Measurements from ENCODE around the gene FRMD5.
"Not testable (repeated sequence)": the region's sequence is repeated elsewhere in the genome, so short reads cannot be mapped to it uniquely, and the experiment has no call there.

Gene FRMD5

DNA sequence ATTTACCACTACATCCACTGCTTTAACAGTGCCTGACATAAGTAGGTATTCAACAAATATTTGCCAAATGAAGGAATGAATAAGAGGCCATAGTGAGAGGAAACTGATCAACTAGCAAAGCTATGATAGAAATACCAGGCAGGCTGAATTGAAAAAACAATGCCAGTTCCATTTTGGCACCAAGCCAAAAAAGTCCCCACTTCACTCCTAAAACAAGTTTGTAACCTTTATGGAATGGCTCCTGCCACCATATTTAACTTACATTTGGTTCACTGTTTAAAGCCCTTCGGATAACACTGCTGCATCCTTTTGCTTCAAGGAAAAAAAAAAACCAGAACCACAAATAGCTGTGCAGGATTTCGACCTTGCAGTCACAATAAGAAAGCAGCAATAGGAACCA, 166.1 kb downstream of the FRMD5 start:
- Histone ChIP-seq H3K4me1 (ENCODE audit: insufficient read depth, low read length) (peaks cover 8% of the 10 kb centered on the region), H3K27me3 (ENCODE audit: insufficient read depth, low read length) (no peaks in the 10 kb centered on the region), H3K9ac (ENCODE audit: low read depth, low read length) (no peak overlapping the region; the same call in 1 of the 2 replicates), H3K27ac (ENCODE audit: low read length) (no peak overlapping the region), H3K36me3 (ENCODE audit: insufficient read depth, low read depth, low read length) (no peaks in the 10 kb centered on the region), H3K9me3 (ENCODE audit: insufficient read depth, low read depth, low read length) (no peaks in the 10 kb centered on the region), H3K4me3 (ENCODE audit: low read length) (no peak overlapping the region)

DNA sequence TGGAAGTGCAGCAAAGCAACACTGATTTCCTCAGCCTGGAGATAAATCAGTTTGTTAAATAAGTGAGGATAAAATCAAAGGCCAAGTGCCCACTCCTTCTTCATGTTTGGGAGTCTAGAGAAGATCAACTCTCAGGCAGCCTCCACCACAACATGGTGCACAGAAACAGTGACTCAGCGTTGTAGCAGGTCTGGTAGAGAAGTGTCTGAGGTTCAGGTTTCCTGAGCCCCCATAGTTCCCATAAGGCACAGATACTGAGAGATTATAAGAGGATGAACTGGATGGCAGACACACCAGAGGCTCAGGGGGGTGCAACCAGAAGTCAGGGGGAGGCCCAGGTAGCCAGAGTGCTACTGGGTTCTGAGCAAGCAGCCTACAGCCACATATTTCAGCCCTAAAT, 166.7 kb downstream of the FRMD5 start:
- Histone ChIP-seq H3K36me3 (ENCODE audit: insufficient read depth, low read depth, low read length) (no peaks in the 10 kb centered on the region), H3K27me3 (ENCODE audit: insufficient read depth, low read length) (no peaks in the 10 kb centered on the region), H3K27ac (ENCODE audit: low read length) (no peak overlapping the region), H3K4me3 (ENCODE audit: low read length) (no peak overlapping the region), H3K9me3 (ENCODE audit: insufficient read depth, low read depth, low read length) (no peaks in the 10 kb centered on the region), H3K4me1 (ENCODE audit: insufficient read depth, low read length) (peaks cover 8% of the 10 kb centered on the region), H3K9ac (ENCODE audit: low read depth, low read length) (no peak overlapping the region)

DNA sequence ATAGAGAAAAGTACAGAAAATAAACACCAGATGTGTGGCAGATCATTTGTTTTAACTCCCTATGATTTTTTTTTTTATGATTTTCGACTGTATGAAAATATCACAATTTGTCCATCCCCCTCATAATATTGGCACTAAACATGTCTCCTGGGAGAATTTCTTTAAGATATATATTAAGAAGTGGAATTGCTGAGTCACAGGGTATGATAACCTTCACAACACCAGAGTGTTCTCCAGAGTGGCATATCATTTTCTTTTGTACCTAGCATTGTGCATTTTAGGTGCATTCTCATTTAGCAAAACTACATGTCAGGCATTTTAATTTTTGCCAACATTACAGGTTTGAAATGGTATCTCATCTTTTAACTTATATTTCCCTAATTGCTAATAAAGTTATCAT, 170.9 kb downstream of the FRMD5 start:
- H3K4me3 ChIP-seq (ENCODE audit: low read length), result no peak overlapping the region
- 0 out of 2 replicates have a peak, but pooled peaks cover under 1% of the 10 kb centered on the region for H3K4me1 ChIP-seq (ENCODE audit: insufficient read depth, low read length)
- no peak overlapping the region for H3K27ac ChIP-seq (ENCODE audit: low read length)
- no peaks in the 10 kb centered on the region for H3K27me3 ChIP-seq (ENCODE audit: insufficient read depth, low read length)
- H3K9ac ChIP-seq (ENCODE audit: low read depth, low read length), result no peak overlapping the region
- H3K36me3 ChIP-seq (ENCODE audit: insufficient read depth, low read depth, low read length), result no peaks in the 10 kb centered on the region
- no peaks in the 10 kb centered on the region for H3K9me3 ChIP-seq (ENCODE audit: insufficient read depth, low read depth, low read length)

DNA sequence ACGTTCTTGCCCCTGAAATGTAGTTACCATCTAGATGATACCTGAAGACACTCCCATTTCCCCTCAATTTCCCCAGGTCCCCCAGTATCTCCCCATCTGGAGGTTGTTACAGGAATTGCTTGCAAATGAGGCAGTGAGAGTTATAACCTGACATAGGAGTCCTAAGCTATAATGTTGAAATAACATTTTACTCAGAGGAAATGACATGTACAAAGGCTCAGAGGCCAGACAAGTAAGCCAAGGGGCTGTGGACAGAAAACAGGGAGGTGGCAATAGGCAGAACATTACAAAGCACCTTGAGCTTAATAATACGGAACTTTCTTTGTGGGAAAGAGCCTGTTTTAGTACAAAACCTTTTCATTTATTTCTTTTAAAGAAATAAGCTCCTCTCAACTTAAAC, 171.9 kb downstream of the FRMD5 start:
- Histone ChIP-seq H3K36me3 (ENCODE audit: insufficient read depth, low read depth, low read length) (no peaks in the 10 kb centered on the region), H3K9ac (ENCODE audit: low read depth, low read length) (no peak overlapping the region), H3K4me1 (ENCODE audit: insufficient read depth, low read length) (no peaks in the 10 kb centered on the region), H3K9me3 (ENCODE audit: insufficient read depth, low read depth, low read length) (no peaks in the 10 kb centered on the region), H3K27me3 (ENCODE audit: insufficient read depth, low read length) (no peaks in the 10 kb centered on the region), H3K27ac (ENCODE audit: low read length) (no peak overlapping the region), H3K4me3 (ENCODE audit: low read length) (no peak overlapping the region)

DNA sequence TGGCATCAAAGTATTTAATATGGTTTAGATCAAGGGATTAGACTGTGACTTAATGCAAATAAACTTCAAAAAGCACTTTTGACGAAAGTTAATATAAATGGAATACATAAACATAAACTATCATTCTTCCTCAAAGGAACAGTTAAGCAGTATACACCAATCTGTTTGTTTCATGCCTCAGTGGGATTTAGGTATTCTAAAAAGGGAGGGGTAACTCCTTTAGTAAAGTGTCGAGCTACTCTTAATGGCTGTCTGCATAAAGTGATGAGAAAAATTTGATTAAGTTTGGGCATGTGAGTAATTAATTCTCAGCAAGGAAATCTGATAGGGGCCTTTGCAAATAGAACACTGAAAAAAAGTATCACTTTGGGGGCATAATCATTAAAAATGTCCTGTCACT, 176.9 kb downstream of the FRMD5 start:
- H3K4me1 ChIP-seq (ENCODE audit: insufficient read depth, low read length), result no peaks in the 10 kb centered on the region
- H3K4me3 ChIP-seq (ENCODE audit: low read length), result no peak overlapping the region
- H3K27ac ChIP-seq (ENCODE audit: low read length), result no peak overlapping the region
- H3K9me3 ChIP-seq (ENCODE audit: insufficient read depth, low read depth, low read length), result no peaks in the 10 kb centered on the region
- no peak overlapping the region for H3K9ac ChIP-seq (ENCODE audit: low read depth, low read length)
- no peaks in the 10 kb centered on the region for H3K27me3 ChIP-seq (ENCODE audit: insufficient read depth, low read length)
- no peaks in the 10 kb centered on the region for H3K36me3 ChIP-seq (ENCODE audit: insufficient read depth, low read depth, low read length)

DNA sequence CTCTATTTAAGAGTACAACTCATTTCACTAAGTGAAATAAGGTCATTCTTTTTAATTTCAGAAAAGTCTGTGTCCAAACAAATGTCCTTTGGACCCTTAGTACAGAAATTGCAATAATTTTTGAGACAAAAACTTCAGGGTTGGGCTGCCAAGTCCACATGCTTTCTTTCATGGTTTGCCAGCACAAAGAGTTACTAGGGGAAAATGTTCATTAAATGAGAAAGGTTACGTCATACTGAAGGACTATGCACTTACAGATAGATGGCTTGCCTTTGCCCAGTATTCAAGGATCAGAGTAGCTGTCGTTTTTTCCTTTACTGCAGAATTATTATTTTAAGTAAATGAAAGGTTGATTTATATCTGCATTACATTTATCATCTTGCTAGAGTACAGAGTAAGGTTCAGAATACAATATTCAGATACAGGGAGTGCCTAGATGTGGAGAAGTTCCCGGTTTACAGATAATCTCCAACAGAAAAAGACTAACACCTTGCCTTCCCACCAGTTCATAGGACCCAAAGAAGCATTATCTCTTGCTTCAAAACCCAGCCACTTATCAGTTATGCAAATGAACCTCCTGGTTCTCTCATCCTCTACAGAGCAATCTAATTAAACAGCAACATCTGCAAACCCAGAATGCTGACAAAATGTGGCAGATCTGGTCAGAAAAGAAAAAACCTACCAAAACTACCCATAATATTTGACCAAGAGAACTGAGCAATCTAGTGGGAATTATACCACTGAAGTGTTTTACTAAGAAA, 179.3 kb downstream of the FRMD5 start:
- Histone ChIP-seq H3K4me3 (ENCODE audit: low read length) (no peak overlapping the region), H3K27me3 (ENCODE audit: insufficient read depth, low read length) (no peaks in the 10 kb centered on the region), H3K9ac (ENCODE audit: low read depth, low read length) (no peak overlapping the region), H3K4me1 (ENCODE audit: insufficient read depth, low read length) (no peaks in the 10 kb centered on the region), H3K9me3 (ENCODE audit: insufficient read depth, low read depth, low read length) (no peaks in the 10 kb centered on the region), H3K36me3 (ENCODE audit: insufficient read depth, low read depth, low read length) (no peaks in the 10 kb centered on the region), H3K27ac (ENCODE audit: low read length) (no peak overlapping the region)

DNA sequence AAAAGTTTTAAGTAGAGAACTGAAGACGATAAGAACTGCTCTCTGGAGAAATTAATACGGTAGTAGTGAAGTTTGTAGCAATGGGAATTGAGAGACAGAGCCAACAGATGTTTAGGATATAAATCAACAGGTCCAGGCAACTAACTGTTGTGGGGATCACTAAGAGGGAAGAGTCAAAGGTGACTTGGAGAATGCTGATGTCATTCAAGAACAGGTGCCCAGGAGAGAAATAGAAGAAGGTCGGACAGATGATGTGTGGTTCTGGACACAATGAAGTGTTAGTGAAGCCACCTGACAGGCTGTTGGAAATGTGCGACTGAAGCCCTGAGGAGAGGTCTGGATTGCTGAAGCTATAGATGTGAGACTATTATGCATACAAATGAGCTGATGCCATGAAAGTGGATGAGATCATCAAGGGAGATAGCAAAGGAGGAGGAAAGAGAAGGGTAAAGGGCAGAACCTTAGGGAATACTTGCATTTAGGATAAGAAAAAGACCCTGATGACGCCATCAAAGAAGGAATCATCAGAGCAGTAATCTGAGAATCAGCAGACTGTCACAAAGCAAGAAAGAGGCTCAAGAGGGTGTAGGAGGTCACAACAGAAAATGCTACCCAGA, 183.7 kb downstream of the FRMD5 start:
- Histone ChIP-seq H3K27ac (ENCODE audit: low read length) (no peak overlapping the region), H3K27me3 (ENCODE audit: insufficient read depth, low read length) (no peaks in the 10 kb centered on the region), H3K36me3 (ENCODE audit: insufficient read depth, low read depth, low read length) (no peaks in the 10 kb centered on the region), H3K4me1 (ENCODE audit: insufficient read depth, low read length) (no peaks in the 10 kb centered on the region), H3K9me3 (ENCODE audit: insufficient read depth, low read depth, low read length) (no peaks in the 10 kb centered on the region), H3K4me3 (ENCODE audit: low read length) (no peak overlapping the region), H3K9ac (ENCODE audit: low read depth, low read length) (no peak overlapping the region)

DNA sequence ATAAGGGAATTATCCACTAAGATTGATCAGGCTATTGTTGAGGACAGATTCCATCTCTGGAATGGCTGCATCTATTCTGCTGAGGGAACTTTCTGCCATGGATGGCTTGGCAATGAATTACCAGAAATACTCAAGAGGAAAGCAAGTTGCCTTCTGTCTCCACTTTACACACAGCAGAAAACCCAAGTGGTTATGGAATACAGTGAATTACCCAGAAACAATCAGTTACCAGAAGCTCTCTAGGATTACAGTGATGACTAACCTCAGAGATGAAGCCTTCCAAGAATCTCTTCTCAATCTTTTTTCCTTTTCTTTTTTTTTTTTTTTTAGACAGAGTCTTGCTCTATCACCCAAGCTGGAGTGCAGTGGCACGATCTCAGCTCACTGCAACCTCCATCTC, 185.0 kb downstream of the FRMD5 start:
- no peaks in the 10 kb centered on the region for H3K36me3 ChIP-seq (ENCODE audit: insufficient read depth, low read depth, low read length)
- H3K9me3 ChIP-seq (ENCODE audit: insufficient read depth, low read depth, low read length), result no peaks in the 10 kb centered on the region
- no peak overlapping the region for H3K9ac ChIP-seq (ENCODE audit: low read depth, low read length)
- H3K27ac ChIP-seq (ENCODE audit: low read length), result no peak overlapping the region
- H3K4me3 ChIP-seq (ENCODE audit: low read length), result no peak overlapping the region
- H3K27me3 ChIP-seq (ENCODE audit: insufficient read depth, low read length), result no peaks in the 10 kb centered on the region
- no peaks in the 10 kb centered on the region for H3K4me1 ChIP-seq (ENCODE audit: insufficient read depth, low read length)

DNA sequence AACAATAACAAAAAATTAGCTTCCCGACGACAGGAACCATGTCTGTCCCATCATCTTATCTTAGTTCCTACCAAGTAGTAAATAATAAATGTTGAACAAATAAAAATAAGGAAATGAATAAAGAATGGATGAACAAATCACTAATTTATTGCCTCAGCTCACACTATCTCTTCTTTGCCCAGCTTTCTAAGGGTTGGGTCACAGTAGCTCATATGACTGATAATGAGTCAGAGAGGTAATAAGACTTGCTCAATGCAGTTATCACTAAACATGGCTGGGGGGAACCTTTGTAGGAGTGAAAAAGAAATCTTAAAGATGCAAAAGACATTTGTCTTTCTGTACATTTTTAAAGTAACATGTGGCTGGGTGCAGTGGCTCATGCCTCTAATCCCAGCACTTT, 186.0 kb downstream of the FRMD5 start:
- H3K4me1 ChIP-seq (ENCODE audit: insufficient read depth, low read length), result no peaks in the 10 kb centered on the region
- H3K27me3 ChIP-seq (ENCODE audit: insufficient read depth, low read length), result no peaks in the 10 kb centered on the region
- no peaks in the 10 kb centered on the region for H3K36me3 ChIP-seq (ENCODE audit: insufficient read depth, low read depth, low read length)
- H3K27ac ChIP-seq (ENCODE audit: low read length), result no peak overlapping the region
- H3K4me3 ChIP-seq (ENCODE audit: low read length), result no peak overlapping the region
- H3K9ac ChIP-seq (ENCODE audit: low read depth, low read length), result no peak overlapping the region
- H3K9me3 ChIP-seq (ENCODE audit: insufficient read depth, low read depth, low read length), result no peaks in the 10 kb centered on the region

DNA sequence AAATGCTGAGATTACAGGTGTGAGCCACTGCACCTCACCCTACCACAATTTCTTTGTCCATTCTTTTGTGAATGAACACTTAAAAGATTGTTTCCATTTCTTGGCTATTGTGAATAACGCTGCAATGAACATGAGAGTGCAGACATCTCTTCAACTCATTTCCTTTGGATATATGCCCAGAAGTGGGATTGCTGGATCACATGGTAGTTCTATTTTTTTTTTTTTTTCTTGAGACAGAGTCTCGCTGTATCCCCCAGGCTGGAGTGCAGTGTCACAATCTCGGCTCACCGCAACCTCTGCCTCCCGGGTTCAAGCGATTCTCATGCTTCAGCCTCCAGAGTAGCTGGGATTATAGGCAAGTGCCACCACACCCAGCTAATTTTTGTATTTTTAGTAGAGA, 194.8 kb downstream of the FRMD5 start:
- not testable (repeated sequence) for H3K27ac ChIP-seq (ENCODE audit: low read length); H3K4me3 ChIP-seq (ENCODE audit: low read length); H3K4me1 ChIP-seq (ENCODE audit: insufficient read depth, low read length); H3K9me3 ChIP-seq (ENCODE audit: insufficient read depth, low read depth, low read length); H3K36me3 ChIP-seq (ENCODE audit: insufficient read depth, low read depth, low read length); H3K27me3 ChIP-seq (ENCODE audit: insufficient read depth, low read length); H3K9ac ChIP-seq (ENCODE audit: low read depth, low read length)

DNA sequence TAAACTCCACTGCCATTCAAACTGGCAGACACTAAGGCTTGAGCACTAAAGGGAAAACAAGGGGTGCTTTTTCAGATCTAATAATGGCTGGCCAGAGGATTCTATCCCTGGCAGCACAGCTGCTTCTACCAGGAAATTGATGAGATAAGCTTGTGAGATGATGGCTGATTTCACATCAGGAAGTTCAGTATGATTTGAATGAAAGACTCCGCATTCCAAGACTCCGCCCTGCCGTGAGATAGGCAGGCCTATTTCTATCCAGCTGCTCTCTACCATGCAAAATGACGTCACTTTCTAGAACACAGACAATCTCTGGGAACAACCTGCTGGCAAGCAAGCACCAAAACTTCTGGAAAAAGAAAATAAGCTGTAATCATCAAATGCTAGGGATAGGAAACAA, 196.5 kb downstream of the FRMD5 start:
- Histone ChIP-seq H3K9me3 (ENCODE audit: insufficient read depth, low read depth, low read length) (no peaks in the 10 kb centered on the region), H3K27me3 (ENCODE audit: insufficient read depth, low read length) (no peaks in the 10 kb centered on the region), H3K27ac (ENCODE audit: low read length) (no peak overlapping the region), H3K36me3 (ENCODE audit: insufficient read depth, low read depth, low read length) (no peaks in the 10 kb centered on the region), H3K9ac (ENCODE audit: low read depth, low read length) (no peak overlapping the region), H3K4me1 (ENCODE audit: insufficient read depth, low read length) (peaks cover 3% of the 10 kb centered on the region; the same call in 1 of the 2 replicates), H3K4me3 (ENCODE audit: low read length) (no peak overlapping the region)

DNA sequence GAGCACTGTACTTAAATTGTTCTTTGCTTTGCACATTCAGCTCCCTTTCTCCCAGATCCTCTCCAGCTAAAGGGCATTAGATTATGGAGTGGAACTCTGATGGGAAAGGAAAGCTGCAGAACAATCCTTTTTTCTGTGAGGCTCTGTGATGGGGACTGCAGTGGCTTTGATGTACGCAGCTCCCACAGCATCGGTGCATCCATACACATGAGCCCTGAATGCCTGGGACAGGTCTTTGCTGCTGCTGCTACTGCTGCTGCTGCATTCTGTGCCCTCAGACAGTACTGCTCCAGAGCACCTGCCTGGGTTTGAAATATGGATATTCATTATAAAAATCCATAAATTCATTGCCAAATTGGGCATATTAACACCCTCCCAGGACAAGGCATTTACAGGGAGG, 203.9 kb downstream of the FRMD5 start:
- no peaks in the 10 kb centered on the region for H3K9me3 ChIP-seq (ENCODE audit: insufficient read depth, low read depth, low read length)
- no peaks in the 10 kb centered on the region for H3K27me3 ChIP-seq (ENCODE audit: insufficient read depth, low read length)
- no peak overlapping the region for H3K27ac ChIP-seq (ENCODE audit: low read length)
- no peak overlapping the region for H3K4me3 ChIP-seq (ENCODE audit: low read length)
- no peaks in the 10 kb centered on the region for H3K36me3 ChIP-seq (ENCODE audit: insufficient read depth, low read depth, low read length)
- no peak overlapping the region for H3K9ac ChIP-seq (ENCODE audit: low read depth, low read length)
- no peaks in the 10 kb centered on the region for H3K4me1 ChIP-seq (ENCODE audit: insufficient read depth, low read length)

All from iPS-20b (cell line).